Measurements from ENCODE around the gene NEMP1. TPM values are rescaled to one million over a fixed set of nuclear protein-coding genes. Genes with fewer than 3 reads are reported as not detected.
"Not testable (repeated sequence)": the region's sequence is repeated elsewhere in the genome, so short reads cannot be mapped to it uniquely, and the experiment has no call there.

Gene NEMP1
- total and polyA plus RNA-seq, 12 donors: 1.1 to 6.3 (median 3.6) TPM

- Histone ChIP-seq H3K27me3 (peaks cover 0 to 20% (median 0%) of the 10 kb centered on the region in 7 donors), H3K36me3 (no peaks in the 10 kb centered on the region), H3K27ac (peak overlapping the region in 8 of 10 donors; percentile 93 to 100 (median 99)), H3K4me3 (peak overlapping the region in 3 of 10 donors; percentile 75 to 99 (median 97)), H3K4me1 (peaks cover 3 to 44% (median 24%) of the 10 kb centered on the region in 9 donors), H3K9me3 (no peaks in the 10 kb centered on the region)
- ATAC-seq (no peak), DNase-seq (no peak)
- WGBS, 2 donors: 64 to 68% methylated on average over 7 of the region's 7 CpGs
- intact Hi-C loops (cut with DNase I): loop anchor here in 4 of 10 donors (2.0 to 5.0 kb wide), 3 partner anchors 46 to 116 kb away; no protein-coding TSS in a partner anchor
- no peak for TF ChIP-seq CTCF (IDR thresholded peaks at IDR 0.05)
Observed at GRCh38 chr12:57126561-57126960, 48.0 kb upstream of the NEMP1 start.

- Histone ChIP-seq H3K27me3 (peaks cover 0 to 20% (median 0%) of the 10 kb centered on the region in 7 donors), H3K4me3 (no peak overlapping the region), H3K27ac (peak overlapping the region in 2 of 10 donors; percentile 99), H3K9me3 (no peaks in the 10 kb centered on the region), H3K4me1 (peaks cover 3 to 39% (median 19%) of the 10 kb centered on the region in 9 donors), H3K36me3 (no peaks in the 10 kb centered on the region)
- TF ChIP-seq CTCF (IDR thresholded peaks at IDR 0.05): no peak
- 94 to 96% methylated on average over 11 of the region's 11 CpGs for WGBS, 2 donors
- ATAC-seq: no peak
- no peak for DNase-seq
- intact Hi-C loops (cut with DNase I): loop anchor here in 4 of 10 donors (2.0 to 5.0 kb wide), 3 partner anchors 46 to 116 kb away; no protein-coding TSS in a partner anchor
Observed at GRCh38 chr12:57126061-57126460, 47.5 kb upstream of the NEMP1 start.

GRCh38 chr12:57124261-57124877 is 45.8 kb upstream of the NEMP1 start:
- Histone ChIP-seq H3K27ac (no peak overlapping the region), H3K4me3 (no peak overlapping the region), H3K36me3 (no peaks in the 10 kb centered on the region), H3K9me3 (no peaks in the 10 kb centered on the region), H3K4me1 (peaks cover 0 to 22% (median 8%) of the 10 kb centered on the region in 9 donors), H3K27me3 (peaks cover 0 to 15% (median 0%) of the 10 kb centered on the region in 7 donors)
- WGBS, 2 donors: 15 to 18% methylated on average over 10 of the region's 10 CpGs
- DNase-seq: peak in 1 of 2 donors; percentile 84
- peak in 2 of 8 donors; percentile 19 to 32 for ATAC-seq
- intact Hi-C loops (cut with DNase I): loop anchor here in 9 of 10 donors (1.0 to 2.0 kb wide), 5 partner anchors 46 to 60 kb away; no protein-coding TSS in a partner anchor
- peak; percentile 92 to 99 (median 97) for TF ChIP-seq CTCF (IDR thresholded peaks at IDR 0.05)

GRCh38 chr12:57123813-57124212 is 45.2 kb upstream of the NEMP1 start:
- Histone ChIP-seq H3K27me3 (peaks cover 0 to 10% (median 0%) of the 10 kb centered on the region in 7 donors), H3K27ac (no peak overlapping the region), H3K9me3 (no peaks in the 10 kb centered on the region), H3K4me3 (no peak overlapping the region), H3K36me3 (no peaks in the 10 kb centered on the region), H3K4me1 (peaks cover 0 to 24% (median 9%) of the 10 kb centered on the region in 9 donors)
- ATAC-seq: no peak
- DNase-seq: no peak
- intact Hi-C loops (cut with DNase I): loop anchor here in 9 of 10 donors (1.0 to 2.0 kb wide), 5 partner anchors 47 to 61 kb away; no protein-coding TSS in a partner anchor
- no peak for TF ChIP-seq CTCF (IDR thresholded peaks at IDR 0.05)
- WGBS, 2 donors: 42 to 46% methylated on average over 2 of the region's 2 CpGs

GRCh38 chr12:57120718-57121117 is 42.1 kb upstream of the NEMP1 start:
- H3K36me3 ChIP-seq; H3K9me3 ChIP-seq; H3K4me3 ChIP-seq; H3K27me3 ChIP-seq; ATAC-seq; DNase-seq; H3K27ac ChIP-seq; intact Hi-C loops (cut with DNase I): not testable (repeated sequence)
- H3K4me1 ChIP-seq: peaks cover 0 to 21% (median 0%) of the 10 kb centered on the region in 9 donors
- WGBS, 2 donors: 90 to 97% methylated on average over 11 of the region's 11 CpGs
